ENCODE measurements around the gene LAMC2. TPM values are rescaled to one million over a fixed set of nuclear protein-coding genes. Genes with fewer than 3 reads are reported as not detected.
A peak's percentile ranks its signal among the peaks of the same experiment; 100 is the strongest.

Gene LAMC2
- total RNA-seq, 1 donor from 2014 or later = 4.5 TPM

- peaks cover 4% of the 10 kb centered on the region for H3K36me3 Mint-ChIP-seq (ENCODE audit: insufficient read depth)
- TF ChIP-seq CTCF (IDR thresholded peaks at IDR 0.05; ENCODE audit: unreplicated experiment) = no peak
- no peaks in the 10 kb centered on the region for H3K9me3 Mint-ChIP-seq (ENCODE audit: low read depth)
- H3K4me3 Mint-ChIP-seq (ENCODE audit: low read depth) = no peak overlapping the region
- no peaks in the 10 kb centered on the region for H3K27me3 Mint-ChIP-seq
- H3K4me1 Mint-ChIP-seq (ENCODE audit: low read depth) = no peaks in the 10 kb centered on the region
- no peak for DNase-seq (ENCODE audit: low spot score, unreplicated experiment)
- H3K27ac Mint-ChIP-seq = no peak overlapping the region
These were observed 43.9 kb upstream of the LAMC2 start for GRCh38 chr1:183142171-183142570.

- Mint-ChIP-seq H3K4me1 (ENCODE audit: low read depth) (peaks cover 4% of the 10 kb centered on the region), H3K4me3 (ENCODE audit: low read depth) (no peak overlapping the region), H3K9me3 (ENCODE audit: low read depth) (no peaks in the 10 kb centered on the region), H3K36me3 (ENCODE audit: insufficient read depth) (peaks cover 2% of the 10 kb centered on the region), H3K27ac (no peak overlapping the region), H3K27me3 (no peaks in the 10 kb centered on the region)
- TF ChIP-seq CTCF (IDR thresholded peaks at IDR 0.05; ENCODE audit: unreplicated experiment) = no peak
- DNase-seq (ENCODE audit: low spot score, unreplicated experiment) = no peak
These were observed 42.3 kb upstream of the LAMC2 start for GRCh38 chr1:183143576-183144315.

GRCh38 chr1:183144752-183145151 lies 41.3 kb upstream of the LAMC2 start:
- no peak for DNase-seq (ENCODE audit: low spot score, unreplicated experiment)
- Mint-ChIP-seq H3K27ac (no peak overlapping the region), H3K27me3 (no peaks in the 10 kb centered on the region), H3K36me3 (ENCODE audit: insufficient read depth) (peaks cover 2% of the 10 kb centered on the region), H3K9me3 (ENCODE audit: low read depth) (no peaks in the 10 kb centered on the region), H3K4me1 (ENCODE audit: low read depth) (peaks cover 4% of the 10 kb centered on the region), H3K4me3 (ENCODE audit: low read depth) (no peak overlapping the region)
- no peak for TF ChIP-seq CTCF (IDR thresholded peaks at IDR 0.05; ENCODE audit: unreplicated experiment)

GRCh38 chr1:183147735-183148134 lies 38.3 kb upstream of the LAMC2 start:
- TF ChIP-seq CTCF (IDR thresholded peaks at IDR 0.05; ENCODE audit: unreplicated experiment) = no peak
- peaks cover 4% of the 10 kb centered on the region for H3K4me1 Mint-ChIP-seq (ENCODE audit: low read depth)
- no peaks in the 10 kb centered on the region for H3K27me3 Mint-ChIP-seq
- no peak for DNase-seq (ENCODE audit: low spot score, unreplicated experiment)
- H3K36me3 Mint-ChIP-seq (ENCODE audit: insufficient read depth) = no peaks in the 10 kb centered on the region
- H3K4me3 Mint-ChIP-seq (ENCODE audit: low read depth) = no peak overlapping the region
- H3K27ac Mint-ChIP-seq = no peak overlapping the region
- no peaks in the 10 kb centered on the region for H3K9me3 Mint-ChIP-seq (ENCODE audit: low read depth)

GRCh38 chr1:183148599-183148998 lies 37.5 kb upstream of the LAMC2 start:
- no peak overlapping the region for H3K4me3 Mint-ChIP-seq (ENCODE audit: low read depth)
- DNase-seq (ENCODE audit: low spot score, unreplicated experiment) = no peak
- peak overlapping the region; percentile 15 for H3K27ac Mint-ChIP-seq
- H3K9me3 Mint-ChIP-seq (ENCODE audit: low read depth) = no peaks in the 10 kb centered on the region
- H3K36me3 Mint-ChIP-seq (ENCODE audit: insufficient read depth) = no peaks in the 10 kb centered on the region
- peaks cover 4% of the 10 kb centered on the region for H3K4me1 Mint-ChIP-seq (ENCODE audit: low read depth)
- no peak for TF ChIP-seq CTCF (IDR thresholded peaks at IDR 0.05; ENCODE audit: unreplicated experiment)
- H3K27me3 Mint-ChIP-seq = no peaks in the 10 kb centered on the region
